ENCODE results near the gene FAM229B. TPM values are rescaled to one million over a fixed set of nuclear protein-coding genes. Genes with fewer than 3 reads are reported as not detected.
A peak's percentile ranks its signal among the peaks of the same experiment; 100 is the strongest.
"Not testable (repeated sequence)": the region's sequence is repeated elsewhere in the genome, so short reads cannot be mapped to it uniquely, and the experiment has no call there.

FAM229B gene, protein sequence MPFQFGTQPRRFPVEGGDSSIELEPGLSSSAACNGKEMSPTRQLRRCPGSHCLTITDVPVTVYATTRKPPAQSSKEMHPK
- 10 to 100 TPM; 31.8 to 38.9 (median 38.0) TPM for polyA plus RNA-seq (ENCODE audit: insufficient read depth in 1 of 5, insufficient read length in 5 of 5, low replicate concordance in 1 of 5)
- long read RNA-seq, donor 1, transcript FAM229B-201 (4 exons, 2,543 nt) = major isoform, 35 of 43 reads
- long read RNA-seq, donor 1, partial matches to known transcripts = 0 of 43 reads
- long read RNA-seq, donor 1, other reads (novel, unspliced or antisense) = 8 of 43 reads
- long read RNA-seq, donor 2, transcript FAM229B-201 (4 exons, 2,543 nt) = major isoform, 18 of 23 reads
- long read RNA-seq, donor 2, partial matches to known transcripts = 0 of 23 reads
- long read RNA-seq, donor 2, other reads (novel, unspliced or antisense) = 5 of 23 reads
- long read RNA-seq, donor 3, transcript FAM229B-201 (4 exons, 2,543 nt) = major isoform, 16 of 16 reads
- long read RNA-seq, donor 3, partial matches to known transcripts = 0 of 16 reads
- long read RNA-seq, donor 3, other reads (novel, unspliced or antisense) = 0 of 16 reads
- long read RNA-seq, donor 4, transcript FAM229B-201 (4 exons, 2,543 nt) = major isoform, 11 of 17 reads
- long read RNA-seq, donor 4, partial matches to known transcripts = 0 of 17 reads
- long read RNA-seq, donor 4, other reads (novel, unspliced or antisense) = 6 of 17 reads
- long read RNA-seq, donor 5, transcript FAM229B-201 (4 exons, 2,543 nt) = major isoform, 42 of 47 reads
- long read RNA-seq, donor 5, partial matches to known transcripts = 0 of 47 reads
- long read RNA-seq, donor 5, other reads (novel, unspliced or antisense) = 5 of 47 reads
- long read RNA-seq, donor 6, transcript FAM229B-201 (4 exons, 2,543 nt) = major isoform, 19 of 24 reads
- long read RNA-seq, donor 6, partial matches to known transcripts = 0 of 24 reads
- long read RNA-seq, donor 6, other reads (novel, unspliced or antisense) = 5 of 24 reads
- long read RNA-seq, donor 7, transcript FAM229B-201 (4 exons, 2,543 nt) = major isoform, 17 of 17 reads
- long read RNA-seq, donor 7, partial matches to known transcripts = 0 of 17 reads
- long read RNA-seq, donor 7, other reads (novel, unspliced or antisense) = 0 of 17 reads
- long read RNA-seq, donor 8, transcript FAM229B-201 (4 exons, 2,543 nt) = major isoform, 8 of 8 reads
- long read RNA-seq, donor 8, partial matches to known transcripts = 0 of 8 reads
- long read RNA-seq, donor 8, other reads (novel, unspliced or antisense) = 0 of 8 reads

DNA sequence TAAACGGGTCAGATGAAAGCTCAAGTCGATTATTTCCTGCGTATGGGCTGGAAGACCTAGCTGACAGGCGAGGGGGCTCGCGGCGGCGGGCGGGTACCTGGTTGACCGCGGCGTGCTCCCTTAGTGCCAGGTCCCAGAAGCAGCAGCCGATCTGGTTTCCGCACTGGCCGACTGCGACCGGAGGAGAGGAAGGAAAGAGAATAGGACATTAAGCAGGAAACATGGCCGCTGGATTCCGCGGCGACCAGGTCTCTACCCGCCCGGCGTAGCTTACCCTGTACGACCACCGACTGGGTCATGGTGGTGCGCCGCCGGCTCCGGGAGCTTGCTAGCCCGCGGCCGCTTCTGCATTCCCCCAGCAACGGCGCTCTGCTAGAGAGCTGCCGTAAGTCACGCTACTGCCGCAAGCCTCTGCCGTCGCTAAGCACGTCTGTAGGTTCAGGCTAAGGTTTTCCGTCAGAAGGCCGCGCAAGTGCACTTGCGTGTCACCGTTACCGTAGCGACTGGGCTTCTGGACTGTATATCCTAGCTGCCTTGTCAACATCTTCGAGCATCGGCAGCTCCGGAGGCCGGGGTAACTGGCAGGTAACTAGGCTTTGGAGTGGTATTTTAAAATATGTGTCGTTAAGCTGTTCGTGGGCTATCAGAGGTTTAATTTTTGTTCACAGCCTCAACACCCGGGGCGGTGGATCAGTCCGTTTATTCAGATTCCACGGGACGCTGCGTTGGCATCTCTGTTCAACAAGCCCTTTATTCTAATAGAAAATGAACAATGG, at the start of gene FAM229B, which contains the start of gene TUBE1:
Gene FAM229B (plus strand): TSS at position 456 of the 776 bp plus-strand sequence. CDS start 11,693 bp downstream, outside the sequence.
Gene TUBE1 (minus strand): TSS at position 347 of the 776 bp plus-strand sequence. CDS start 48 bp downstream, at position 299.
- DNase-seq = peak; percentile 94 to 96

DNA sequence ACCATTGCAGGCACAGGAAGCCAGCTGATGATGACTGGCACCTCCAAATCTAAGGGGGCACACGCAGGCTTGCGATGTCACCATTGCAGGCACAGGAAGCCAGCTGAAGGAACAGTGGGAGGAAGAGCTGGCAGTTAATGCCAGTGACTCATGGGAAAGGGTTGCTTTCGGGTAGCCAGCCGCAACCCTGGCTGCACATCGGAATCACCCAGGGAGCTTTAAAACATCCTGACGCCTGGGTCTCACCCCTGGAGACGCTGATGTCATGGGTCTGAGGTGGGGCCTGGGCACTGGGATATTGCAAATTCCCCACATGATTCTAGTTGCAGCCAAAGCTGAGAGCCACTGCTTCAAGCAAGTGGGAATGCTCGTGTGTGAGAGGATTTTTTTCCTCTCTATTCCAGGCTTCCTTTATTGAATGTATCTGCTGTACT, 49.6 kb upstream of the FAM229B start:
- no peak for DNase-seq

DNA sequence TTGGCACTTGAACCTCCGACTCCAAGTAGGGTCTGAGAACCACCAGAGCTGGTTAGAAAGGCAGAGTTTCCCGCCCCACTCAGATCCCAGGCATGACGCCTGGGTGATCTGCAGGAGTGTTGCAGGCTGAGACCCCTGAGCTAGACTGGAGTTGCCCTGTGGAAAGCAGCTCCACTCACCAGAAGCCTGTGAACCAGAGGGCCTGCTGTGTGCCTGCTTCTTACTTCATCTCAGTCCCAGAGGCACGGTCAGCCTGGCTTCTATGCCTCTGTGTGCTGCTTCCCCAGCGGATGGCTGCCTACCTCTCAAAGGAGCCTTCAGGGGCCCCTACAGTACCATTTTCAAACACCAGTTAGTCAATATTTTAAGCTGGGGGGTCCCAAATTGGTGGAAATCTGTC, 49.1 kb upstream of the FAM229B start:
- no peak for DNase-seq

DNA sequence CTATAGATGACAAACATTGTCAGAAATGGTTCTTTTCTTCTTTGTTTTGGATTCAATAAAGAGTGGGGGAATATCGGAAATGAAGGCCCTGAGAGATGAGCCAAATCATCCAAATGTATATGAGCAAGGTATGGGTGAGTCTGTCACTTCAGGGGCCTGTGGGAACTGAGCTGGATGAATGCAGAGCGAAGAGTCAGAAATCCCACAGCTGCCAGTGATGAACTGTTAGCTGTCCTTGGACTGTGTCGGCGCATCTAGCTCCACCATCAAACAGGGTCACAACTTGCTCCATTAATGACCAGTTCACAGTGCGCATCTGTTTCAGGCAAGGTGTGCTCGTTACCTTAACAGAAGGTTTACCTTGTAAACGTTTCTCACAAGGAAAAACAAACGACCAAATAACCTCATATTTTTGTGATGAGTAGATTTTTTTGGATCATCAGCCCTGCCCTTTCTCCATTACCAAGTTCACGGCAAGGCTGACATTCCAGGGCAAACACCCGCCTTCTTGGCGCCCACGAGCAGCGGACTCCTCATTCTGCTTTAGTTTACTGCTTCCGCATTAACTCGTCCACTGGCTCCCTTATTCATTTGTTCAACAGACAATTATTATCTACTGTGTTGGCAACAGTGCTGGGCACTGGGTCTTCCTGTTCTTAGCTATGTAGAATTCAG, 48.5 kb upstream of the FAM229B start:
- DNase-seq = no peak

DNA sequence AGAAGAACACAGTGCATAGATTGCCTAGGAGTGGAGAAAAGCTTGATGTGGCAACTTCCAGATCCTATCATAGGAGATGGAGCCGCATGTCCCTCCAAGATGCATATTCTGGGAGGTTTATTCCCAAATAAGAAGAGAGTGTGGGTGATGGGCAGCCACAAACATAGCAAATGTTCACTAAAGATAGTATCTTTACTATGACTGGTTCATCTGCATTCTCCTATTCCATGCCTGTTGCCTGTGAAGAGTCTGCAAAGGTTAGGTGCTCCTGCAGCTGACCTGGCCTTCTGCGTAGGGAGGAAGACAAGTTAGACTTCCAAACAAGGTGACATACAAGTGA, 48.0 kb upstream of the FAM229B start:
- no peak for DNase-seq

DNA sequence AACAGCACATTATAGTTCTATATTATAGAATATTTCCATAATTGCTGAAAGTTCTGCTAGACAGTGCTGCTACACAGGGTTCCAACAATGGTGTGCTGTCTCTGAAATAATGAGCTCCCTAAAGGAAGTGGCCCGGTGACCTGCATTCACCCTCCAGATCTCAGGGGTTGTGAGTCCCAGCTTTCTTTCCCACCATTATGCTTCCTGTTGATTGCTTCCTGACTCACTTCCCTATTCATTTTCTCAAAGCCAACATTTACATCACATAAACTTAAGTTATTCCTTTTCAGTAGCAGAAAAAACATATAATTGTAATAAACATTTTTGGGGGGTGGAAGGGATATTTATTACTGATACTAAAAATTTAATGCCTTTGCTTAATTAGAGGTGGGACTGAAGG, 46.4 kb upstream of the FAM229B start:
- no peak for DNase-seq

DNA sequence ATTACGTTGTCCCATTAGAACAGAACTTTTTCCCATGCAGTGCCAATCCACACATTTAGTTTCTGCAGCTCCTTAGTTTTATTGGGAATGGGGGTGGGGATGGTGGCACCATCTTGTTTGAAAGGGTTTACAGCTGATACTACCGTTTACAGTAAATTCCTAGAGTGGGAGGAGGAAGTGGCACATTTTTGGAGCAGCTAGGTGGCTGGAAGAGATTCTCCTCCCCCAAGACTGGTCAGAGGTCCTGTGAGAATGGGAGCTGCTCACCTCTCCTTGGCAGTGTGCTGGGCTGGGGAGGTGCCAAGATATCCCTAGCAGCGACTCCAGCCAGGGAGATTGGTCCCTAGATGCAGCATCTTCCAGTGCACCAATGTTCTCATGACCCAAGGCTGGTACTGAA, 45.9 kb upstream of the FAM229B start:
- no peak for DNase-seq

DNA sequence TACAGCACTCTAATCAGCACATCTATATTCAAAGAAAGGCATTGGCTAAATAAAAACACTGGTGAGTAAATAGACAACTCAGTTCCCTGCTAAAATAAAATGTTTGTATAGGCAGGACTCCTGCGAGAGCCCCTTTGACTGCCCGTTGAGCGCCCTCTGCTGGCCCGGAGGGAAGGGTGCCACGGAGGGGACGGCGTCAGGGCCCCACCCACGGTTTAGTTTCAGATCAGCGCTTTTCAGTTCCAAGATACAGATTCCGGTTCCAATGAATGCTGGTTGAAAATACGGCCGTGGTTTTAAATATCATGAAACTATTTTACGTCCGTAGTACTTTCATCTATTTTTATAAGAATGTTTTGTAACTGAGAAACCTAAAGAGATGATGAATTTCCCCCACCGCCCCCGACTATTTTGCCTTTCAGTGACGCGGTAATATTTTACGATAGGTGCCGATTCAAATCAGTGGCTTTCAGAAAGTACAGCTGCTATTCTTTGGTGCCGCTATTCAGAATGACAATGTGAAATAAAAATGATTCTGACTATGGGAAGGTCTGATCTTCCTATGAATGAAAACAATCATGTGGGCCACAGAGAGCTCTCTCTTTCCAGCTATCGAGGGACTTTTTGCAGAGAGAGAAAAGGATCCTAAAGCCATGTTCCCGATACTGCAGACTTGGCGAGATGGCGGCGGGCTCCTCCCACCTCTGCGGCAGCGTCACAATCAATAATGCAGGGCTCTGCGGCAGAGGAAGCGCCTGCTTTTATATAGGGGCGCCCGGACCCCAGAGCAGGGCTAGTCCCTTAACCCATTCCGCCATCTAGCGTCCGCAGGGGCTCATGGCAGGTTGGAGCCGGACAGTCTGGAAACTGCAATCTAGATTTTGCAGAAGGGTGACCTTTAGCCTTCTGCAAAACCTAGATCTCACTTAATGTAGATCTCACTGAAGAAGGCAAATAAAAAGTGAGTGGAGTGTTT, 44.1 kb upstream of the FAM229B start:
- peak; percentile 90 to 93 for DNase-seq

DNA sequence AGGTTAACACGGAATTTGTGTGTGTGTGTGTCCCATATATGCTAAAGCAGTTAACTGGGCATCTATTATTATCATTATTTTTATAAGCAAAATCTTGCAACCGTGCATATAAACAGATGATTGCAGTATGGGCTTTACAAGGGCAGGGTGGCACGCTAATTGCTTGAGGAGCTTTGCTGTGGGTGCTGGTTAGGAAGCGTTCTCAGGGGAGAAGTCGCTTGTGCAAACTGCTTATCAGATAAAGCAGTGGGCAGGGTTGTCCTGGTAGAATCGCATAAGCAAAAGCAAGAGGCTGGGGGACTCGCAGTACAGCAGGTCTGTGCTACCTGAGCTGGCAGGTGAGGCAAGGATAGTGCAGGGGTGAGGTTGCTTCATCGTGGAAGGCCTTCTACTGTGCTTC, 43.2 kb upstream of the FAM229B start:
- no peak for DNase-seq

DNA sequence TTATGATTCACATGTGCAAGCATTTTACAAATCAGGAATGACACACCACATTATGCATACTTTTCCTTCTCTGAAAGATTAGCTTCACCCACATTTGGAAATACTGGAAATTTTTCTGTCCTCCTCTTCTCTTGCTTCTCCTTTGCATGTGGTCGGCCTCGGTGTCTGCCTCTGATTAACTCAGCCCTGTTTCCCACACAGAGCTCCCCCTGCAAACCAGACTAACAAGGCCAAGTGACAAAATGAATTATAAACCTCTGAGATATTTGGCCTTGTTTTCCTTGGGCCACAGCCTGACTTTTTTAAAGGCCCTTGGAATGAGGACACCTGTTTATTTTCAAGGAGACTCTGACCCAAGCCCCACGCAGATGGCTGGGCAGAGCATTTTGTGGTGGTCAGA, 42.5 kb upstream of the FAM229B start:
- DNase-seq = no peak

DNA sequence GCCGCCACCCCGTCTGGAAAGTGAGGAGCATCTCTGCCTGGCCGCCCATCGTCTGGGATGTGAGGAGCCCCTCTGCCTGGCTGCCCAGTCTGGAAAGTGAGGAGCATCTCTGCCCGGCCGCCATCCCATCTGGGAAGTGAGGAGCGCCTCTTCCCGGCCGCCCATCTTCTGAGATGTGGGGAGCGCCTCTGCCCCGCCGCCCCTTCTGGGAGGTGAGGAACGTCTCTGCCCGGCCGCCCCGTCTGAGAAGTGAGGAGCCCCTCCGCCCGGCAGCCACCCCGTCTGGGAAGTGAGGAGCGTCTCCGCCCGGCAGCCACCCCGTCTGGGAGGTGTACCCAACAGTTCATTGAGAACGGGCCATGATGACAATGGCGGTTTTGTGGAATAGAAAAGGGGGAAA, 39.9 kb upstream of the FAM229B start:
- DNase-seq = not testable (repeated sequence)

DNA sequence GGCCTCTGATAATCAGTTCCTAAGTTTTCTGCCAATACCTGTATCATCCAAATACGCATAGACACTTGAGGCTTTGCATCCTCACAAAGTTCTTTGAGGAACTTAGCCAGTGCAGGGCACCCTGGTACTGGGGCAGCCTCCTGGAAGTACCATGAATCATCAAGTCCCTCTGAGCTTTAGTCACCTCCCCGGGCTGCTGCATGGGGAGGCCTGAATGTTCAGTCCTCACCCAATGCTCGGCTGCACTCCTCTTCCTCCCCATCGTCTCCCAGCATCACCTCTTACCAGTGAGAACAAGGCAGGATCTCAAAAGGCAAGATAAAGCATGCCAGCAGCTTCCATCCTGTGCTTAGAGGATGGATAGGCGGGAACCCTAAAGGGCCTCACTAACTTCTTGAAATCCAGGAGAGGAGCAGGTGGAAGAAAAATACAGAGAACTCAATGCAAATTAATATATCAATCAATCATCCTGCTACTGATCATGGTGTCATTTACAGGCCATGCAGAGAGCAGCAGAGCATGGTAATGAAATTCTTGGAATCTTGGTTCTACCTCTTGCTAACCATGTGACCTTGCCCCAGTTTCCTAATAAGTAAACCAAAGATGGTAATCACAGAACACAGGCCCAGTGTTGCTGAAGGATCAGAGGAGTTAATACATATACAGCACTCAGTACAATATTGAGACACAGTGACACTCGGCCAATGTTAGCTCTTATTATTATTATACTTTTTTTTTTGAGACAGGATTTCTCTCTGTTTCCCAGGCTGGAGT, 38.2 kb upstream of the FAM229B start:
- no peak for DNase-seq

DNA sequence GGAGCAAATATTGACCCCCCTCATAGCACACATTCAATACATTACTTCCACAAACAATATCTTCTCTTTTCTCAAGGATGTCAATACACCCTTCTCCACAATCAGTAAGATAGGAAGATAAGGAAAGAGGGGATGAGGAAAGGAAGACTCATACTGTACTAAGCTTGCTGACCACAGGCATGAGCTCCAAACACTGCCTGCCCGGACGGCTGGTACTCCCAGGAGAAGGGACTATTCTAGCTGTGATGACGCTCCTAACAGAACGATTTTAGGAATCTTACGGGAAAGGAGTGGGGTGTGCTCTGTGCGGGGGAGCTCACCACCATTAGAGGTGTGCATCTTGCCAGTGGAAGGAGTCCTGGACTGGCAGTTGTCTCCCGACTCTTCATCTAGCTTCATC, 37.4 kb upstream of the FAM229B start:
- no peak for DNase-seq

DNA sequence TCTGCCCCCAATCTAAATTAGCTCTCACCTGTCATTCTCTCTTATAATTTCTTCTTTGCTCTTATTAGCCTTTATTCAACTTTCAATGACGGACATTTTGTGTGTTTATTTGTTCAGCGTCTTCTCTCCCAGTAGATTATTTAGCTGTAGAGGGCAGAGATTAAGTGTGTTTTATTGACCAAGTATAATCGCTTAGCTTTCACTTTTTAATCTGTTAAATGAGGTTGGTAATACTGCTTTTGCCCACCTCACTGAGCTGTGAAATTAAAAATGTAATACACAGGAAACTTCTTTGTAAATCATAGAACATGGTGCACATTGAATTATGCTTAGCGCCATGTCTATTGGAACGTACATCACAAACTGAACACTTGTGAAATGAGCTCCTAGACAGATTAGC, 37.0 kb upstream of the FAM229B start:
- no peak for DNase-seq

DNA sequence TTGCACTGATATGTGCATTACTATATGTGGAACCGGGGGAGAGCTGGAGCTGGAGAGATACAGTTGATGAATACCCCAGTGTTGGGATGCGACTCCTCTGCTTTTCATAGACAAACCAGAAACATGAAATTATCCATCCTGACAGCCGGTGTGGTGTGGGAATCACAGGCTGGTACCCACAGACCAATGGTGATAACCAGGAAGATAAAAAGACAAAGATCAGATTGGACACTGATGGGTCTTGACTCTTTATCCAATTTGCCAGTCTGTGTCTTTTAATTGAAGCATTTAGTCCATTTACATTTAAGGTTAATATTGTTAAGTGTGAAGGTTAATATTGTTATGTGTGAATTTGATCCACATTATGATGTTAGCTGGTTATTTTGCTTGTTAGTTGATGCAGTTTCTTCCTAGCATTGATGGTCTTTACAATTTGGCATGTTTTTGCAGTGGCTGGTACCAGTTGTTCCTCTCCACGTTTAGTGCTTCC, 36.1 kb upstream of the FAM229B start:
- DNase-seq = not testable (repeated sequence)

DNA sequence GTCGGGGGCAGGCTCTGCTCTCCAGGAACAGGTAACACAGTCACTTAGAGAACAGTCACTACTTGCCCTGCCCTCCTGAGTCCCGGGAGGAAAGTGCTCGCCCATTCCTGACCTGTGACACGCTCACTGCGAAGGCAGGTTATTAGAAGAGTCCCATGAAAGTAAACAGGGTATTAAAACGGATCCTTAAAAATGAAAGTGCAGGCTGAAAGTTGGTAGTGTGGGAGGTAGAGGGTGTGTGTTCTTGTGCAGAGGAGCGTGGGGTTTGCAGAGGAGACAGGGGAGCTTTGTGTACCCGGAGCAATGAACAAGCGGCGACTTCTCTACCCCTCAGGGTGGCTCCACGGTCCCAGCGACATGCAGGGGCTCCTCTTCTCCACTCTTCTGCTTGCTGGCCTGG, 33.4 kb upstream of the FAM229B start, which contains the start of gene CCN6:
Gene CCN6 (plus strand): TSS at position 104 of the 400 bp plus-strand sequence. CDS start 254 bp downstream, at position 358.
- no peak for DNase-seq

DNA sequence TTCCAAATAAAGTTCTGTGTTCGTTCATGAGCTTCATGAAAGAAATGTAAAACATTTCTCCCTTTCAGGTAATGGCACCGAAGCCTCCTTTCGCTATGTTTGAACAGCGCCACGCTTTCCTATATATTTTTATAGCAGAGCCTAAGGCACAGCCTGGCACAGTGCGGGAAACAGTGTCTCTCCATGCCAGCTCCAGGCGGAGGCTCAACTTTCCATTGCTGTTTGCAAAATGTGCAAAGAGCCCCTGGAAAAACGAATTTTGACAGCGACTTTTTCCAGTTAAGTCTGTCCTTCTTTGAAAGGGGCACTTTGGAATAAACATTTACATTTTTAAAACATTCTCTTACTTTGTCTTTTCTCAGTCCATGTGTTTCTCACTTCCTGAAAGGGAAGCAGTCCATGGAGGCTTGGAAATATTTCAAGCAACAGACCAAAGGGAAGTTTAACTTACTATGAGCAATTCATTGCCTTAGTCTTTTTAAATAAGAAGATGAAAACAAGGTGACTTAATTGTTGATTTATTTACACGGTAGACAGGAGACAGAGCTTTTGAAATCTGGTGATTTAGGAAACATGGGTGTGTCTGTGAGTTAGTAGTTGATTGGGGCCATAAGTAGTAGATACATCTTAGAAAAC, 32.7 kb upstream of the FAM229B start:
- DNase-seq = no peak

Data from right lung (tissue), 10 donors.